ENCODE data around the gene UNC80.

The UNC80 gene

GRCh38 chr2:209942936-209943605, 171.4 kb downstream of the UNC80 start:
- H3K36me3 ChIP-seq (ENCODE audit: low read length), result no peaks in the 10 kb centered on the region
- H3K4me3 ChIP-seq (ENCODE audit: insufficient read depth, low read length, poor library complexity, severe bottlenecking), result no peak overlapping the region
- H3K4me2 ChIP-seq (ENCODE audit: low read depth, low read length, poor library complexity, severe bottlenecking), result no peak overlapping the region
- H3K9me2 ChIP-seq (replicated peaks; ENCODE audit: insufficient read depth, low read length), result no peaks in the 10 kb centered on the region
- no peaks in the 10 kb centered on the region for H3K27me3 ChIP-seq (ENCODE audit: low read length)
- H3K27ac ChIP-seq (ENCODE audit: low read depth, low read length), result no peak overlapping the region
- H2AFZ ChIP-seq (ENCODE audit: low read depth, low read length, severe bottlenecking), result no peak overlapping the region
- no peaks in the 10 kb centered on the region for H4K20me1 ChIP-seq (ENCODE audit: low read depth, low read length)
- H3K79me2 ChIP-seq (ENCODE audit: insufficient read depth, low read length), result no peaks in the 10 kb centered on the region
- H3F3A ChIP-seq (ENCODE audit: insufficient read depth), result no peaks in the 10 kb centered on the region
- no peaks in the 10 kb centered on the region for H3K9me3 ChIP-seq (ENCODE audit: insufficient read depth, low read length)
- TF ChIP-seq EZH2phosphoT487 (conservative IDR thresholded peaks at IDR 0.05; ENCODE audit: low read length) (no peak), CTCF (IDR thresholded peaks at IDR 0.05; ENCODE audit: insufficient read depth, low read length, poor library complexity, severe bottlenecking) (no peak)
- no peak overlapping the region for H3K9ac ChIP-seq (ENCODE audit: low read length)

GRCh38 chr2:209943776-209944175, 172.1 kb downstream of the UNC80 start:
- Histone ChIP-seq H3K27me3 (ENCODE audit: low read length) (no peaks in the 10 kb centered on the region), H4K20me1 (ENCODE audit: low read depth, low read length) (no peaks in the 10 kb centered on the region), H3K9me2 (replicated peaks; ENCODE audit: insufficient read depth, low read length) (no peaks in the 10 kb centered on the region), H3F3A (ENCODE audit: insufficient read depth) (no peaks in the 10 kb centered on the region), H3K4me2 (ENCODE audit: low read depth, low read length, poor library complexity, severe bottlenecking) (no peak overlapping the region), H3K27ac (ENCODE audit: low read depth, low read length) (no peak overlapping the region), H3K9me3 (ENCODE audit: insufficient read depth, low read length) (no peaks in the 10 kb centered on the region), H3K4me3 (ENCODE audit: insufficient read depth, low read length, poor library complexity, severe bottlenecking) (no peak overlapping the region), H2AFZ (ENCODE audit: low read depth, low read length, severe bottlenecking) (no peak overlapping the region), H3K79me2 (ENCODE audit: insufficient read depth, low read length) (no peaks in the 10 kb centered on the region), H3K36me3 (ENCODE audit: low read length) (no peaks in the 10 kb centered on the region), H3K9ac (ENCODE audit: low read length) (no peak overlapping the region)
- TF ChIP-seq CTCF (IDR thresholded peaks at IDR 0.05; ENCODE audit: insufficient read depth, low read length, poor library complexity, severe bottlenecking) (no peak), EZH2phosphoT487 (conservative IDR thresholded peaks at IDR 0.05; ENCODE audit: low read length) (no peak)

- H3K27me3 ChIP-seq (ENCODE audit: low read length), result no peaks in the 10 kb centered on the region
- H2AFZ ChIP-seq (ENCODE audit: low read depth, low read length, severe bottlenecking), result no peak overlapping the region
- no peaks in the 10 kb centered on the region for H3K9me2 ChIP-seq (replicated peaks; ENCODE audit: insufficient read depth, low read length)
- H3K4me3 ChIP-seq (ENCODE audit: insufficient read depth, low read length, poor library complexity, severe bottlenecking), result no peak overlapping the region
- no peaks in the 10 kb centered on the region for H3K36me3 ChIP-seq (ENCODE audit: low read length)
- H4K20me1 ChIP-seq (ENCODE audit: low read depth, low read length), result no peaks in the 10 kb centered on the region
- H3K27ac ChIP-seq (ENCODE audit: low read depth, low read length), result no peak overlapping the region
- H3K79me2 ChIP-seq (ENCODE audit: insufficient read depth, low read length), result no peaks in the 10 kb centered on the region
- no peak overlapping the region for H3K9ac ChIP-seq (ENCODE audit: low read length)
- no peaks in the 10 kb centered on the region for H3K9me3 ChIP-seq (ENCODE audit: insufficient read depth, low read length)
- H3K4me2 ChIP-seq (ENCODE audit: low read depth, low read length, poor library complexity, severe bottlenecking), result no peak overlapping the region
- no peak for TF ChIP-seq CTCF (IDR thresholded peaks at IDR 0.05; ENCODE audit: insufficient read depth, low read length, poor library complexity, severe bottlenecking)
- TF ChIP-seq EZH2phosphoT487 (conservative IDR thresholded peaks at IDR 0.05; ENCODE audit: low read length), result no peak
- no peaks in the 10 kb centered on the region for H3F3A ChIP-seq (ENCODE audit: insufficient read depth)
Measured at GRCh38 chr2:209946539-209946938, 174.9 kb downstream of the UNC80 start.

Measured in SU-DHL-6 (cell line).